Measurements from ENCODE around the gene DYNC2I2. TPM values are rescaled to one million over a fixed set of nuclear protein-coding genes. Genes with fewer than 3 reads are reported as not detected.

DYNC2I2 gene
- 41.7 and 43.1 TPM in 2 replicates for total RNA-seq

DNA sequence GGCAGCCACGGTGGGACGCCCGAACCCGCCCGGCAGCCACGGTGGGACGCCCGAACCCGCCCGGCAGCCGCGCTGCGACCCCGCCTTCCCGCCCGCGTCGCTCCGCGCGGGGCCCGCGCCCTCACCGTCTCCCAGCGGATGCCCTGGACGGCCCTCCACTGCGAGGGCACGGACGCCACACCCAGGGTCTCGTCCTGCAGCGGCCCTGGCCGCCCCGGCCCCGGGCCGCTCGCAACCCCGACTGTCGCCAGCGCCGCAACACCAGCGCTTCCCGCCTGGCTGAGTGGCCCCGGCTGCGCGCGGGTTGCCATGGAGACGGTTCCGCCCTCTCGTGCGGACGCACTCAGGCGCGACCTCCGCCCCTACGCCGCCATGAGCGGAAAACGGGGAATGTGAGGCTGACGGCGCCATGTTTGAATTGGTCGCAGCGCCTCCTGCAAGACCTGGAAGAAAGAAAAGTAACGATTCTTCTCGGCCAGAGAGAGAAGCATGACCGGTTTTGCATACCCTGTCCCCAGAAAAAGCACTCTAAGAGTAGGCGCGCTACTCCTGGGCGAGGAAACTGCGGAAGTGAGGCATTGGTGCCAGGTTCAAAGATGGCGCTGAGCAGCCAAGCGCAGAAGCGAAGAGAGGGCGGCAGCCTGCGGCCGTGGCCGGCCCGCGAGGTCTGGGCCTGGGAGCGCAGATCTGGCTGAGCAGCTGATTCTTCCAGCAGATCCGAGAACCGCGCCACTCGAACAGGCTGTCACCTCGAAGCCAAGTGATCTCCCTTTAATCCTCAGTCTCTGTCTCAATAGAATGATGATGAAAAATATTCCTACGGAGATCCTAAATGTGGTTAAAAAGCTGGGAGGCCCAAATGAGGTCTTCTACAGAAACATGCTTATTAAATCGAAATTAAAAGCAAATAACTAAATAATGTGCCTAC lies at the start of gene DYNC2I2:
Gene DYNC2I2, minus strand, starts transcription at position 432 of the 928 bp plus-strand sequence. Its CDS starts 121 bp downstream, at position 311.

DNA sequence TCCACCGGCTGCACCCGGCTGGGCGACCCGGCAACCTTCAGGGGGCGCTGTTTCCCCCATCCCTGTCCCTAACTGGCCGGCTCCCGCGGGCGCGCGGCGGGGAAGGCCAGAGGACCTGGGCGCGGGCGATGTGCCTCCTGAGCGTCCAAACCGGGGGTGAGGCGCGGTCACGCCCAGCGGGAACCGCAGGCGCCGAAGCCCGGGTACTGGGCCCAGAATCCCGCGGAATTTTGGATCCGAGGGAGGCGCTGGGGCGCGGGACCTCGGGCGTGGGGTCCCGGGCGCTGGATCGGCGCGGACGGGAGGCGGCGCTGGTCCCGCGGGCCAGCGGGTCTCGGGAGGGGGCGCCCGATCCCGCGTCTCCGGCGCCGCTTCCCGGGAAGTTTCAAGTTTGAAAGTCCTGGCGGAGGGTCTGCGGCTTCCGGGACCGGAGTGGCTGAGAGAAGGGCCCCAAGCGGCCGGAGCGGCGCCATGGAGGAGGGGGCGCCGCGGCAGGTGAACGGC lies 45.9 kb upstream of the DYNC2I2 start, which contains the start of gene PKN3:
Gene PKN3, plus strand, starts transcription at position 59 of the 504 bp plus-strand sequence. Its CDS starts 413 bp downstream, at position 472.

DNA sequence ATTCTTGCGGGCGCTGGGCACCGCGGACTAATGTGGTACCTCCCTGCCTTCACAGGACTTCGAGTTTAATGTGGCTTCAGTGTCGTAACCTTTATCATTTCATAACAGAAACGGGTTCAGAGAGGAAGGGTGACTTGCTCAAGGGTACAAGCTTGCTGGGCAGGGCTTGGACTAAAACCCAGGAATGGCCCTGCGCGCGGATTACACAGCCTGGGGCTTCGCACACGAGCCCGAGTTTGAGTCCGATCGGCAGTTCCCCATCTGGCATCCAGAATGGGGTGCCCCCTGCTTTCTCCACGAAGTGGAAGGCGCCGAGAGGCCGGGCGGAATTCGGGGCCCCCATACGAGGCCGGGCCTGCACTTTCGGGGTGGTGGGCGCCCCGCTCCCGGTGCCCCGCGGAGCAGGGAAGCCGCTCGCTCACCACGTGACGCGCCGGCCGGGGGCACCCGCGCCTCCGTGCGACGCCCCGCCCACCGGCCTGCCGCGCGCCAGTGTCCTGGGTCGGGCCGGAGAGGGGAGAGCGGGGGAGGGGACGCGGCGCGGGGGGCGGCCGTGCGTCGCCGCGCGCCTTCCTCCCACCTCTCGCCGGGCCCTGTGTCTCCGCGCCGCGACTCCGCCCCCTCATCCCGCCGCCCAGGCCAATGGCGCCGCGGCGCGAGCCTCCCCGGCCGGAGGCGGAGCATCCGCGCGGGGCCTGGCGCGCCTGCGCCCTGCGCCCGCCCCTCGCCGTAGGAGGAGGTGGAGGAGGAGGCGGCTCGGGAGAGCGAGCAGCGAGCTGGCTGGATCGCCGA lies 32.0 kb upstream of the DYNC2I2 start, which contains the start of gene SET:
Gene SET, plus strand, starts transcription at position 722 of the 792 bp plus-strand sequence. CDS start 361 bp downstream, outside the sequence.

Other genes with a start within 250 kb of the DYNC2I2 start
- gene CERCAM, start 236.0 kb downstream of the DYNC2I2 start, total RNA-seq: 19.2 and 68.2 TPM in 2 replicates
- gene ODF2, start 200.8 kb downstream of the DYNC2I2 start, total RNA-seq: 11.9 and 23.9 TPM in 2 replicates
- gene GLE1, start 152.1 kb downstream of the DYNC2I2 start, total RNA-seq: 23.6 and 29.6 TPM in 2 replicates
- gene SPTAN1, start 104.3 kb downstream of the DYNC2I2 start, total RNA-seq: 137 and 229 TPM in 2 replicates
- 528 and 661 TPM in 2 replicates for gene SET, start 32.4 kb upstream of the DYNC2I2 start, total RNA-seq
- 1.7 and 2.1 TPM in 2 replicates for gene PKN3, start 45.7 kb upstream of the DYNC2I2 start, total RNA-seq
- 44.3 and 58.0 TPM in 2 replicates for gene ZDHHC12, start 67.3 kb upstream of the DYNC2I2 start, total RNA-seq
- gene ZER1, start 115.1 kb upstream of the DYNC2I2 start, total RNA-seq: 15.8 and 23.4 TPM in 2 replicates
- gene TBC1D13, start 130.4 kb upstream of the DYNC2I2 start, total RNA-seq: 5.5 and 10.7 TPM in 2 replicates
- 79.5 and 82.5 TPM in 2 replicates for gene ENDOG, start 161.7 kb upstream of the DYNC2I2 start, total RNA-seq
- 12.3 and 22.8 TPM in 2 replicates for gene SPOUT1, start 172.9 kb upstream of the DYNC2I2 start, total RNA-seq
- gene KYAT1, start 225.1 kb upstream of the DYNC2I2 start, total RNA-seq: 12.5 and 24.1 TPM in 2 replicates
- gene LRRC8A, start 225.3 kb upstream of the DYNC2I2 start, total RNA-seq: 254 and 316 TPM in 2 replicates

All from tracheal epithelial cell (primary cell).